Stimulated activated CD4-positive, alpha-beta T cell treated with anti-CD3 and anti-CD28 coated beads, Interleukin-15, amount 100 ng/mL, for 48 hours (primary cell): ENCODE results near the gene EME1.
"Not testable (repeated sequence)": the region's sequence is repeated elsewhere in the genome, so short reads cannot be mapped to it uniquely, and the experiment has no call there.

ENCODE experiments used
- DNase-seq, 2 donors: peaks; one replicate each; pipeline ENCODE4 v3.0.0-alpha.2; 2020; ENCODE audit warnings: low read depth in 2 of 2

Gene EME1

GRCh38 chr17:50393700-50394099, 20.7 kb downstream of the EME1 start:
- no peak for DNase-seq

GRCh38 chr17:50394711-50395110, 21.7 kb downstream of the EME1 start:
- no peak for DNase-seq

- no peak for DNase-seq
Observed at GRCh38 chr17:50396261-50397110, 23.5 kb downstream of the EME1 start.

DNA sequence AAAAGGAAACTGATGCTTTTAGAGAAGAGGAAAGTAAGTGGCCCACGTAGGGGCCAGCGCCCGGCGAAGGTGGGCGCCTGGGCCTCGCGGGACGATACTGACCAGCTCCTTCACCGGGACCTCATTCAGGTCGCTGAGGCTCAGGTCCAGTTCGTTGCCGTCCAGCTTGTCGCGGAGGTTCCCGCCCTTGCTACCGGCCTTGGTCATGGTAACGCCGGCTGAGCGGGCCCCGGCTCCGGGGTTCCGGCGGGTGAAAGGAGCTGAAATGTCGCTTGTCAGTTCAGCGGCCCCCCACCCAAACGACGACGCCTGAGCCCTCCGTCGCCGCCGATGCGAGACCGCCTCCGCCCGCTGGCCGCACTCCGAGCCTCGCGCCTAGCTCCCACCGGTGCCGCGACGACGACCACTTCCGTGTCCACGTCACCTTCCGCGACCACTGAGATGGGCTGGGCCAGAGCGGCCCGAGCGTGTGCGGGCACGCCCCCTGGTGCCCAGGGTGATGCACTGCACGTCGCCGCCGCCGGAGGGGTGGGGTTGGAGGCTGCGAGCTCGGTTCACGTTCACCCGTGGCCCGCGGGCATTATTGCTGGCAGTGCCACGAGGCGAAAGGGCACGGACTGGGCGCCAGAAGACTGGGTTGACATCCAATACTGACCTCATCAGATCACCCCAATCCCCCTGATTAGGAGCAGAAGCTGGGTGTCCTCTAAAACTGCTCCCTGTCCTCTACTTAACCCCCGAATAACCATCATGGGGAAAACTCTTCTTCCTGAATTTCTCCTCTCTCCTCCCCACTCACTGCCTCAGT, 24.3 kb downstream of the EME1 start, which contains the start of gene LRRC59:
Gene LRRC59, minus strand, starts transcription at position 413 of the 808 bp plus-strand sequence. Its CDS starts 206 bp downstream, at position 207.
- peak; percentile 83 to 91 for DNase-seq

DNA sequence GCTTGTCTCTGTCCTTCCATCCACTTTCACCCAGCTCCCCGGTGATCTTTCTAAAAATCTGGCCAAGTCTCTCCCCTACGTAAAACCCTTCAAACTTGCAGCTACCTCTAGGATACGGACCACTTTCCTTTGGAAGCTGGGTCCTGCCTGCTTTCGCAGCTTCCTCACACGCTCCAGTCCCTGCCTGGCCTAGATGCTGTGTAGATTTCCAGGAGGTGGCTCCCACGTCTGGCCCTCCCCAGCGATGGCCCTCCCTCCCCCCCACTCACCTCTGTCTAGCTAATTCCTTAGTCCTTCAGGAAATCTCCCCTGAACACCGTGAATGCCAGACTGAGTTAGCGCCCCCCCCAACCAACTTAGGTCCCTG, 24.9 kb downstream of the EME1 start:
- DNase-seq: no peak

DNA sequence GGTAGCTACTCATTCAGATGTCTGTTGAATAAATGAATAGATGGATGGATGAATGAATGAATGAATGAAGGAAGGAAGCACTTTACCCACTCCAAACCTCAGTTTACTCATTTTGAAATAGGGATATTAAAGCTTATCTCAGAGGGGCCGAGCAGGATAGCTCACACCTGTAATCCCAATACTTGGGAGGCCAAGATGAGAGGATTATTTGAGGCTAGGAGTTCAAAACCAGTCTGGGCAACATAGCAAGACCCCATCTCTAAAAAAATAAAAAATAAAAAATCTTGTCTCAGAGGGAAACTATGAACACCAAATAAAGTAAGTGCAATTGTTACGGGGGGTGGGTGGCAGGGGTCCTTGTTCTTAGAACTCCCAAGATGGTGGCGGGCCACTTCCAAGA, 25.6 kb downstream of the EME1 start:
- not testable (repeated sequence) for DNase-seq

GRCh38 chr17:50399591-50399990, 26.6 kb downstream of the EME1 start:
- not testable (repeated sequence) for DNase-seq

GRCh38 chr17:50405351-50405750, 32.3 kb downstream of the EME1 start:
- DNase-seq: not testable (repeated sequence)

GRCh38 chr17:50406578-50406977, 33.5 kb downstream of the EME1 start:
- DNase-seq: no peak

DNA sequence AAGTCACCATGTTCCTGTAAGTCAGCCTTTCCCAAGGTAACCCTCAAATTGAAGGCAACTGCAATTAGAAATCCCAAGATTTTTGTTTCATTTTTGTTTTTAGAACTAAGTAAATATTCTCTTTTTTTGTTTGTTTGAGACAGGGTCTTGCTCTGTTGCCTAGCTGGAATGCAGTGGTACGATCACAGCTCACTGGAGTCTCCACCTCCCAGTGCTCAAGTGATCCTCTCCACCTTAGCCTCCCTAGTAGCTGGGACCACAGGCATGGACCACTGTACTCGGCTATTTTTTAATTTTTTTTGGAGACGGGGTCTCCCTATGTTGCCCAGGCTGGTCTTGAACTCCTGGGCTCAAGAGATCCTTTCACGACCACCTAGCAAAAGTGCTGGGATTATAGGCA, 34.9 kb downstream of the EME1 start:
- DNase-seq: no peak

DNA sequence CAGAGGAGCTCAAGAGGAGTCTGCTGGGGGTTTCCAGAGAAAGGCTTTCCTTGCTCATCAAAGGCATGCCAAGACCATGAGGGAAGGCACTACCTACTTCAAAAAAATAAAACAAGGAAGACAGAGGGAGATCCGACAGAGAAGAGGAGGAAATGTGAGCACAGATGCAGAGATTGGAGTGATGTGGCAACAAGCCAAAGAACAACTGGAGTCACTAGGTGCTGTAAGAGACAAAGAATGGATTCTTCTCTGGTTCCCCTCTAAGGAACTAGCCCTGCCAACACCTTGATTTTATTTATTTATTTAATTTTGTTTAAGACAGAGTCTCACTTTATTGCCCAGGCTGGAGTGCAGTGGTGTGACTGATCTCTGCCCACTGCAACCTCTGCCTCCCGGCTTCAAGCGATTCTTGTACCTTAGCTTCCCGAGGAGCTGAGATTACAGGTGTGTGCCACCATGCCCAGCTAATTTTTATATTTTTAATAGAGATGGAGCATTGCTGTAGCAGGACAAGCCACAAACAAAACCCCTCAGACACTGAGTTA, 39.2 kb downstream of the EME1 start:
- no peak for DNase-seq

DNA sequence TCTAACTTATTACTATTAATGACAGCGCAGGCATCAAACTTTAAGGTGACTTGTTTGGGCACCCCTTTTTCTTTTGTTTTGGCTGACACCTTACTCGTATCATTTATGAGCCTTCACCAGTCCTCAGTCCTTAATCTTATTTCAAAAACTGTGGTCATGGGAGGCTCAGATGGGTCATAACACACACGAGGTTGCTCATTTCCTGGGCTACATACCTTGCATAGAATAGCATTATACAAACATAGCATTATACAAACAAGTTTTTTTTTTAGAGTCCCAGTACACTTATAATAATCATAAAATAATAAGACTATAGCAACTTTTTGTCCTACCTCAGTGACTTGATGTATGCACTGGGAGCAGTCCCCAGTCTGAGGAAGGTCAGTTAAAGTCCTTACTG, 41.8 kb downstream of the EME1 start:
- DNase-seq: no peak

DNA sequence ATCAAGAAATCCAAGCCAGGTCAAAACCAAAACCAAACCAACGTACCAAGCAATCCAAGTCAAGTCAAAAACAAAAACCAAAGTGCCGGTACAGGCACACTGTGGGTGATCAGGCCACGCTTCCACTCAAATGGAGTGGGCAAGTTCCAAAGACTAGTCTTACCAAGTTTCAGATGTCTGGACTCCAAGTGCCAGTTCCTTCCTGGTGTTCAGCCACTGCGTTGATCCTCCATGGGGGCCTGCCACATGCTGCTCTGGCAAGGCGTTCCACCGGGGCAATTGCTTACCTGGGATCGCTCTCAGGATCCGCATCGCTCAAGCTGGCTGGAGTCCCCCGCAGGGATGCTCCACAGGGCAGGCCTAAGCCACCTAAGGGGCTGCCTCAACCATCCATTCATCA, 46.5 kb downstream of the EME1 start:
- DNase-seq: not testable (repeated sequence)

DNA sequence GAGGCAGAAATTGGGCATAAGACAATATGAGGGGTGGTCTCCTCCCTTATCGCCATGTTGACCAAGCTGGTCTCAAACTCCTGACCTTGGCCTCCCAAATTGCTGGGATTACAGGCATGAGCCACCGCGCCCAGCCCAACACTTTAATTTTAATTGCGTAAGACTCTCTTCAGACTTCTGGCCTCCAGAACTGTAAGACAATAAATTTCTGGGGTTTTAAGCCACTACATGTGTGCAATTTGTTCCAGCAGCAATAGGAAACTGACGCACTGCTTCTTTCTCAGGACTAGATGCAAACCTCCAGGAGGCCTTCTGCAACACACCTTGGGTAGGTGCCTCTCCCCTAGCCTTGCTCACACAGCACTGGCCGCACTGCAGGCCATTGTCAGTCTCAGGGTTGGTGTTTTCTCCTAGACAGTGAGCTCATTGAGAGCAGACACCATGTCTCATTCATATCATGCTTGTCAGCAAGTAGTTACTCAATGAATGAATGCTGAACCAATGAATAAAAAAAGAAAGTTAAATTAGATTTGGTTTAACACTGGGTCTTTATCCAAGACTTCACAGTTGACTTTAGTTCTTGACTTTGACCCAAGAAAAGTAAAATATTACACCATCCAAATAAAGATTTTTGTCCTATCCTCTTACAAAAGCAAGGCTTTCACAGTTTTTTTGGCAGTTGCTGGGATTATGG, 47.5 kb downstream of the EME1 start:
- no peak for DNase-seq

DNA sequence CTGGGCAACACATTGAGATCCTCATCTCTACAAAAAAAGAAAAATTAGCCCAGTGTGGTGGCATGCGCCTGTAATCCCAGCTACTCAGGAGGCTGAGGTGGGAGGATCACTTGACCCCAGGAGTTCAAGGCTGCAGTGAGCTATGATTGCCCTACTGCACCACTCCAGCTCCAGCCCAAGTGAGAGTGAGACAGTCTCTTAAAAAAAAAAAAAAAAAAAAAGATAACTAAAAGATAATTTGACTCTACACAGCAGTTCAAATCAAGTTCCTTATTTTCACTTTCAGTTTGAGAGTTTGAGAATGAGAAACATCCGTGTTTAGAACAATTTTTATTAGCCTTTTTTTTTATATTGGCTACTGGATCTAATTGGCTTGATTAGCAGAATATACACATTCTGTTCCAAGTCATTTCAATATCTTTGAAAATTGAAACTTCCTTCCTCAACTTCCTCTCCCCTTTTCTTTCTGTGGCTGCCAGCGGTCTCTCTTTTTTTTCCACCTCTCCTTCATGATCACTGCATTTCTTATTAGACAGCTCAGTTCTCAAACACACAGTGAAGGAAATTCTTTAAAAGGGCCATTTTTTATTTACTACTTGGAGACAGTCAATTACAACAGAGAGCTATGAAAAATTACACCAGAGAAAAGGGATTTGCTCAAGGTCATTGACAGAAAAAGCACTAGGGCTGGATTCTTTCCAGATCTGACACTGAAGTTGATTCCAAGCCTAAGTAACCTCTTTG, 48.5 kb downstream of the EME1 start:
- no peak for DNase-seq

- no peak for DNase-seq
Observed at GRCh38 chr17:50422738-50423137, 49.7 kb downstream of the EME1 start.

- DNase-seq: no peak
Observed at GRCh38 chr17:50423553-50424159, 50.6 kb downstream of the EME1 start.

- no peak for DNase-seq
Observed at GRCh38 chr17:50424246-50424995, 51.4 kb downstream of the EME1 start.

DNA sequence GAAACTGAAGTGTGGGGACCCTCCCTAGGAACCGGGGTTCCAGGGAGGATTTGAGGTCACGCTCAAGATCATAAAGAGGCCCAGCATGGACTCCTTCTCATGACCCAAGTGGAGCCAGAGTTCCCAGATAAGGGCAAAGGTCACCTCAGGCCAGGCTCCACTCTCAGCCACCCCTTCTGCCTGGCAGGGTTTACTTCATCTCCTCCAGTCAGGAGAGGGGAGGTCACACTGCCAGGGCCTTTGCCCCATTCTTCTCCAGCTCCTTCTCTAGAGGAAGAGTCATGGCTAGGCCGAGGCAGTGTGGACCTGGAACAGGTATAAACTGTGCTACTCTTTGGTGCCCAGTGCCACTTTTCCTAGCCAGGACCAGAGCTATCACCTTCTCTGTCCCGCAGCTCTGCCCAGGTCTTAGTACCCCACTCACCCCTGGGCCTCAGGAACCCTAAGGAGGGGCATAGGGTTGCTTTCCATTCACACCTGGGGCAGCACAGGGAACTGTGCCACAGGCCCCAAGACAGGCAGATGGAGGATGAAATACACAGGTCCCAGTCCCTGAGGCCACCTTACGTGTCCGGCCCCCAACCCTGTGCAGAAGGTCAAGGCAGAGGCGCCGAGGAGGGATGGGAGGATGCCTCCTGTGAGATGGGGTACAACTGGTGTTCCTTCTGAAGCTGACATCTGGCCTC, 52.1 kb downstream of the EME1 start:
- no peak for DNase-seq
